Esophagus squamous epithelium (tissue), 5 donors: ENCODE data around the gene CDK2. TPM values are rescaled to one million over a fixed set of nuclear protein-coding genes. Genes with fewer than 3 reads are reported as not detected.

Source experiments
- DNase-seq: peaks from one replicate; lab custom pipeline; 2025; lab: John Stamatoyannopoulos, UW
- H3K27ac ChIP-seq, 4 donors: fragments of 200-600 bp; sonication (generic); one replicate each; pipeline ENCODE4 v1.5.1; 2016 to 2019; ENCODE audit warnings: mild to moderate bottlenecking in 1 of 4
- H3K27me3 ChIP-seq, 4 donors: fragments of 200-600 bp; sonication (generic); 1 replicate in 3 of 4; 2 replicates in 1 of 4; pipeline versions ENCODE4 v1.5.1 to v1.6.0; 2017 to 2021; ENCODE audit warnings: antibody characterized with exemption in 1 of 4
- H3K36me3 ChIP-seq, 3 donors: fragments of 200-600 bp; sonication (generic); one replicate each; pipeline ENCODE4 v1.5.1; 2016 to 2019
- H3K4me1 ChIP-seq, 3 donors: fragments of 200-600 bp; sonication (generic); one replicate each; pipeline ENCODE4 v1.5.1; 2017 to 2019
- H3K4me3 ChIP-seq, 4 donors: fragments of 200-600 bp; sonication (generic); 1 replicate in 3 of 4; 2 replicates in 1 of 4; pipeline ENCODE4 v1.5.1; 2016 to 2019; ENCODE audit warnings: mild to moderate bottlenecking in 2 of 4, moderate library complexity in 1 of 4
- H3K9me3 ChIP-seq, 3 donors: fragments of 200-600 bp; sonication (generic); one replicate each; pipeline ENCODE4 v1.5.1; 2016 to 2019
- POLR2A ChIP-seq, 4 donors: fragments of 450-650 bp; IDR thresholded peaks; one replicate each; pipeline ENCODE4 v1.6.1; 2017; ENCODE audit warnings: antibody characterized with exemption in 4 of 4, mild to moderate bottlenecking in 4 of 4, moderate library complexity in 3 of 4
- WGBS, 2 donors: methylation state at CpG; one replicate each; pipeline ENCODE4 v1.1.5; 2018; 5-methylcytosine and 5-hydroxymethylcytosine counted together
- intact Hi-C: fragments of 100-400 bp; cut with DNase I; formaldehyde crosslinking; loops from one replicate; pipeline ENCODE4 v1.15.0; 2022
- total RNA-seq, 4 donors: library from RNA; depleted of rRNA; stranded (reverse); fragments of >200 nt; gene quantifications; one replicate each; pipeline ENCODE4 v1.1.0, GENCODE V29; 2016
- TF ChIP-seq, protein P1 (sequence below), 6 experiments: fragments of 450-650 bp in 4 of 6; fragments of 200-600 bp in 2 of 6; sonication (generic) in 2 of 6; IDR thresholded peaks; one replicate each; pipeline ENCODE4 v1.5.1; 2016 to 2019; ENCODE audit warnings: antibody characterized with exemption in 6 of 6, mild to moderate bottlenecking in 4 of 6, moderate library complexity in 4 of 6
- donor health status: DM: yes; HTN: yes; CAD: no.

Gene CDK2
- total RNA-seq, 4 donors from 2014 or later: 11.1 to 22.6 (median 17.0) TPM

- TF ChIP-seq, protein P1, sequence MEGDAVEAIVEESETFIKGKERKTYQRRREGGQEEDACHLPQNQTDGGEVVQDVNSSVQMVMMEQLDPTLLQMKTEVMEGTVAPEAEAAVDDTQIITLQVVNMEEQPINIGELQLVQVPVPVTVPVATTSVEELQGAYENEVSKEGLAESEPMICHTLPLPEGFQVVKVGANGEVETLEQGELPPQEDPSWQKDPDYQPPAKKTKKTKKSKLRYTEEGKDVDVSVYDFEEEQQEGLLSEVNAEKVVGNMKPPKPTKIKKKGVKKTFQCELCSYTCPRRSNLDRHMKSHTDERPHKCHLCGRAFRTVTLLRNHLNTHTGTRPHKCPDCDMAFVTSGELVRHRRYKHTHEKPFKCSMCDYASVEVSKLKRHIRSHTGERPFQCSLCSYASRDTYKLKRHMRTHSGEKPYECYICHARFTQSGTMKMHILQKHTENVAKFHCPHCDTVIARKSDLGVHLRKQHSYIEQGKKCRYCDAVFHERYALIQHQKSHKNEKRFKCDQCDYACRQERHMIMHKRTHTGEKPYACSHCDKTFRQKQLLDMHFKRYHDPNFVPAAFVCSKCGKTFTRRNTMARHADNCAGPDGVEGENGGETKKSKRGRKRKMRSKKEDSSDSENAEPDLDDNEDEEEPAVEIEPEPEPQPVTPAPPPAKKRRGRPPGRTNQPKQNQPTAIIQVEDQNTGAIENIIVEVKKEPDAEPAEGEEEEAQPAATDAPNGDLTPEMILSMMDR (IDR thresholded peaks at IDR 0.05): peak in 5 of 6 experiments; percentile 40 to 75 (median 61)
- TF ChIP-seq POLR2A (IDR thresholded peaks at IDR 0.05): peak in 1 of 4 donors; percentile 34
- Histone ChIP-seq H3K36me3 (peaks cover 0 to 7% (median 0%) of the 10 kb centered on the region in 3 donors), H3K4me1 (peaks cover 36 to 83% (median 48%) of the 10 kb centered on the region in 3 donors), H3K27ac (peak within 1 kb of the TSS; percentile 92 to 100 (median 97)), H3K9me3 (no peaks in the 10 kb centered on the region), H3K27me3 (no peaks in the 10 kb centered on the region), H3K4me3 (peak within 1 kb of the TSS; percentile 47 to 93 (median 85))
- 17 to 21% methylated on average over 2 to 3 of the region's 3 CpGs for WGBS, 2 donors
- intact Hi-C loops: no loop called here
- no peak for DNase-seq
These were observed 35.8 kb upstream of the CDK2 start, which contains the start of gene DGKA for GRCh38 chr12:55930771-55931316. DGKA (plus strand) TSS chr12:55931162; CDS start chr12:55936504, 5,342 bp downstream.

DNA sequence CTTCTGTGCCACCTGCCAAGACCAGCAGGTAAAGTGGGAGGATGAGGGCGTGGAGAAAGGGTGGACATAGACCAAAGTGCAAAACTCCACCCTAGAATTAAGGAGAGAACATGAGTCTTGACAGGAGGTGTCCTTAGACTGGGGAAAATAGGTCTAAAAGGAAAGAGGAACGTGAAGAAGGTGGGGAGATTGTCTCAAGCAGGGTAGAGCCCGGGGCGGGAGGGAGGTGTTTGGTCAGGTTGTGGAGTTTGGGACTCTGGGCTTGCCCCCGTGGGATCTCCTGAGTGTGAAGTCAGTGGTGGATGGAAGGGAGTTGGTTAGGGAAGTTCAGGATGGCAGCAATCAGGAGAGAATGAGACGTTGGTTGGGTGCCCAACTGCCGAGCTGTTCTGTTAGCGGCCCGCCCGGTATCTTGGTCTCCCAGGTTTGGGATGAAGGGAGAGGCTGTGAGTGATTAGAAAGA, 35.3 kb upstream of the CDK2 start:
- Histone ChIP-seq H3K4me3 (peak overlapping the region; percentile 47 to 93 (median 85)), H3K9me3 (no peaks in the 10 kb centered on the region), H3K4me1 (peaks cover 36 to 83% (median 43%) of the 10 kb centered on the region in 3 donors), H3K27ac (peak overlapping the region; percentile 91 to 100 (median 94)), H3K27me3 (no peaks in the 10 kb centered on the region), H3K36me3 (peaks cover 0 to 12% (median under 1%) of the 10 kb centered on the region in 3 donors)
- TF ChIP-seq, protein P1 (IDR thresholded peaks at IDR 0.05): no peak
- no peak for TF ChIP-seq POLR2A (IDR thresholded peaks at IDR 0.05)
- 3 to 6% methylated on average over 9 to 10 of the region's 10 CpGs for WGBS, 2 donors
- DNase-seq: no peak
- intact Hi-C loops: no loop called here

- H3K36me3 ChIP-seq: peaks cover 0 to 18% (median 5%) of the 10 kb centered on the region in 3 donors
- H3K4me3 ChIP-seq: peak overlapping the region; percentile 47 to 93 (median 85)
- no peaks in the 10 kb centered on the region for H3K27me3 ChIP-seq
- no peak for DNase-seq
- TF ChIP-seq POLR2A (IDR thresholded peaks at IDR 0.05): peak in 1 of 4 donors; percentile 51
- TF ChIP-seq, protein P1 (IDR thresholded peaks at IDR 0.05): no peak
- peaks cover 36 to 85% (median 41%) of the 10 kb centered on the region in 3 donors for H3K4me1 ChIP-seq
- intact Hi-C loops: no loop called here
- H3K9me3 ChIP-seq: no peaks in the 10 kb centered on the region
- WGBS, 2 donors: 0 to 1% methylated on average over 8 to 25 of the region's 60 CpGs
- peak overlapping the region; percentile 91 to 100 (median 94) for H3K27ac ChIP-seq
These were observed 34.7 kb upstream of the CDK2 start for GRCh38 chr12:55931780-55932550.

DNA sequence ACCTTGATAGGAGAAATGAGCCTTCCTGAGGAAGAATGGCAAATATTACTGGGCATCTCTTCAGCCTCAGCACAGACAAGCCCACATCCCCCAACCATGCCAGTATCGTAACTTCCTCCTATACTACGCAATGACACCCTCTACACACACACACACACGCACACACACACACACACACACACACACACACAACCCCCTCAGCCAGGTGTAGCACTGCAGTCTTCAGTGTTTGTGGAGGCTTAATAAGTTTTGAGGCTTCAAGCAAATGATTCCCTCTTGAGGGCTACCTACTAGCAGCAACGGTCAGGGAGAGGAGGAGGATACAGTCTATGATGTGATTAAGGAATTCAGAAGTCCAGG, 34.1 kb upstream of the CDK2 start:
- WGBS, 2 donors: 0% methylated on average over 2 to 3 of the region's 4 CpGs
- Histone ChIP-seq H3K27ac (peak overlapping the region; percentile 91 to 100 (median 94)), H3K4me1 (peaks cover 36 to 91% (median 41%) of the 10 kb centered on the region in 3 donors), H3K4me3 (peak overlapping the region; percentile 47 to 93 (median 85)), H3K36me3 (peaks cover 0 to 24% (median 5%) of the 10 kb centered on the region in 3 donors), H3K9me3 (no peaks in the 10 kb centered on the region), H3K27me3 (no peaks in the 10 kb centered on the region)
- no peak for DNase-seq
- intact Hi-C loops: no loop called here
- TF ChIP-seq POLR2A (IDR thresholded peaks at IDR 0.05): peak in 1 of 4 donors; percentile 52
- TF ChIP-seq, protein P1 (IDR thresholded peaks at IDR 0.05): no peak
